PC-9 (cell line): ENCODE measurements around the gene ELOA2. TPM values are rescaled to one million over a fixed set of nuclear protein-coding genes. Genes with fewer than 3 reads are reported as not detected.
"Not testable (repeated sequence)": the region's sequence is repeated elsewhere in the genome, so short reads cannot be mapped to it uniquely, and the experiment has no call there.

Experiments
- BruUV-seq: library from RNA; stranded (reverse); fragments of 400-500 nt; replicated peaks from 2 replicates; lab custom pipeline; 2021; lab: Mats Ljungman, UMichigan
- CTCF ChIA-PET: fragments of 300-600 bp; sonication (Branson Sonifier 250); formaldehyde crosslinking; loops from one replicate; lab custom pipeline; 2022; ENCODE audit warnings: antibody characterized with exemption; lab: Charles Lee
- POLR2A ChIA-PET: fragments of 300-600 bp; sonication (Branson Sonifier 250); formaldehyde crosslinking; loops from one replicate; lab custom pipeline; 2022; ENCODE audit warnings: antibody characterized with exemption; ENCODE audit not compliant: unreplicated experiment; lab: Charles Lee
- DNase-seq, 2 experiments: peaks; one replicate each; pipeline versions ENCODE4 v3.0.0 to v3.0.0-alpha.2; 2015 to 2022; ENCODE audit warnings: mixed read lengths in 1 of 2
- H2AFZ ChIP-seq: fragments of 200-600 bp; sonication (generic); 2 replicates; pipeline ENCODE4 v1.8.1; 2017; ENCODE audit warnings: antibody characterized with exemption
- H3F3A ChIP-seq: fragments of 200-600 bp; sonication (generic); 2 replicates; pipeline ENCODE4 v1.8.1; 2017; ENCODE audit warnings: antibody characterized with exemption, mild to moderate bottlenecking, low read depth; ENCODE audit not compliant: insufficient read depth
- H3K27ac ChIP-seq: fragments of 200-600 bp; sonication (generic); 2 replicates; pipeline ENCODE4 v1.6.1; 2016; ENCODE audit warnings: mixed run types
- H3K27me3 ChIP-seq: fragments of 200-600 bp; sonication (generic); 2 replicates; pipeline ENCODE4 v1.6.1; 2016; ENCODE audit warnings: low read depth, mixed run types; ENCODE audit not compliant: insufficient read depth
- H3K36me3 ChIP-seq: fragments of 200-600 bp; sonication (generic); 2 replicates; pipeline ENCODE4 v1.6.1; 2016; ENCODE audit warnings: low read depth, mixed run types
- H3K4me1 ChIP-seq: fragments of 200-600 bp; sonication (generic); replicated peaks from 2 replicates; pipeline ENCODE4 v1.6.1; 2016; ENCODE audit warnings: mixed run types; ENCODE audit not compliant: insufficient read depth
- H3K4me2 ChIP-seq: fragments of 200-600 bp; sonication (generic); 2 replicates; pipeline ENCODE4 v1.6.1; 2017; ENCODE audit warnings: mixed run types
- H3K4me3 ChIP-seq: fragments of 200-600 bp; sonication (generic); 2 replicates; pipeline ENCODE4 v1.6.1; 2016; ENCODE audit warnings: mixed run types
- H3K79me2 ChIP-seq: fragments of 200-600 bp; sonication (generic); 2 replicates; pipeline ENCODE4 v1.6.1; 2017; ENCODE audit warnings: low read depth, mixed run types
- H3K9me2 ChIP-seq: fragments of 200-600 bp; sonication (generic); 2 replicates; pipeline ENCODE4 v1.8.1; 2017; ENCODE audit warnings: mild to moderate bottlenecking; ENCODE audit not compliant: insufficient read depth
- H3K9me3 ChIP-seq: fragments of 200-600 bp; sonication (generic); 2 replicates; pipeline ENCODE4 v1.8.1; 2016; ENCODE audit warnings: low read depth; ENCODE audit not compliant: insufficient read depth
- H4K20me1 ChIP-seq: fragments of 200-600 bp; sonication (generic); 2 replicates; pipeline ENCODE4 v1.8.1; 2017; ENCODE audit not compliant: insufficient read depth
- intact Hi-C: fragments of 100-400 bp; cut with micrococcal nuclease; formaldehyde crosslinking; loops from one replicate; pipeline ENCODE4 v1.10.0; 2022; ENCODE audit not compliant: unreplicated experiment
- total RNA-seq: library from RNA; stranded (reverse); gene quantifications from 2 replicates; pipeline ENCODE4 v1.2.3, GENCODE V29; 2021

Gene ELOA2
- total RNA-seq, 1 experiment from 2014 or later = not detected

DNA sequence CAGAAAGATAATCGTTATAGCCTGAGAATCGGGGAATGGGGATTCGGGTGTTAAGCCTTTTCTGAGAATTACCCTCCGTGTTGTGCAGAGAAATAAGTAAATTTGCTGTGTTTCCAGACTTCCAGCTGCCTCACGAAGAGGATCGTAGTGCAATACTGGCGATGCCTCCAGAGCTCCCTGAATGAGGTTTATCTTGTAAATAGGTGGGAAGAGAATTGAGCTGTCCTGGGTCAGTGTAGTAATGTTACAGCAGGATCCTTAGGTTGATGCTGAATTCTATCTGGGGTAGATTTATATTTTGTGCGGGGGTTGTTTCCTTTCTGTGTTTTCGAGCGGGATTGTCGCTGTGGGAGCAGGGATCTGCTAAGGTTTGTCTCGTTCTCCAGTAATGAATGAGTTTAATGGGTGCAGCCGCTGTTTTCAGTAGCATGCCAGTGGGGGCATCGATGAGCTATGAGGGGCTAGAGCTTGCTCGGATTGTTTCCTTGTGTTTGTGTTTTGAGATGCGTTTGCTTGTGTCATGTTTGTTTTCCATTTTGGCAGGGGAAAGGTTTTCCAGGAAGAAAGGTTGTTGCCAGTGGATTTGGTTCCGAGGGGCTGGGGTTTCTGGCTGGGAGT lies 9.8 kb downstream of the ELOA2 start:
- H3K27ac ChIP-seq, H3K27me3 ChIP-seq, H2AFZ ChIP-seq, POLR2A ChIA-PET, H3K4me1 ChIP-seq, H4K20me1 ChIP-seq, DNase-seq, H3F3A ChIP-seq, H3K9me2 ChIP-seq, H3K4me2 ChIP-seq, H3K36me3 ChIP-seq, CTCF ChIA-PET, BruUV-seq, intact Hi-C loops, H3K9me3 ChIP-seq, H3K79me2 ChIP-seq, H3K4me3 ChIP-seq: not testable (repeated sequence)

DNA sequence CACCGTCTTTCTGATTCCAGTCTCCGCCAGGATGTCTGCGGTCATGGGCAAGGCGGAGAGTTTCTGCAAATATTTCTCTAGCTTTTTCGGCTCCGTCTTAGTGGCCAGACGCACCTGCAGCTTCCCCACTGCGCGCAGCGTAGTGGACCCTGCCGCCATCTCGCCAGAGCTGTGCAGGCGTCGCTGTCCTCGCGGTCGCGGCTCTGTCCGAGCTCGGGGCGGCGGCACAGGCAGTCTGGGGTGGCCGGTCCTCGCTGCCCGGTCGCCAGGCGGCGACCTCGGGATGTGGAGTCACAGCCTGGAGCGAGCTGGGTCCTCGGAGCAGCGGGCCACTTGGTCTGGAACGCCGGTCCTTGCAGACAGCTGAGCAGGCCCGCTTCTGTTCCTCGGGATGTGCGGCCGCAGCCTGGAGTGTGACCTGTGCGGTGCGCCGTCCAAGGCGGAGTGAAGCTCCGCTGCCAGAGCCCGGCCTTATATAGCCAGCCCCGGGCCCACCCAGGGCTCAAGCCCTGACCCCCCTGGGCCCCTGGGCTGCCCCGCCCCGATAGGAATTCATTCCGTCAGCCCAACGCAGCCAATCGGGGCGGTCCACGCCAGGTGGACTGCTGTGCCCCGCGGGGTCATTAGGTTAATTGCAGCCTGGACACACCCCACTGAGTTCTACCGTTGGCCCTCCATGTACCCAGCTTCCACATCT lies 11.5 kb downstream of the ELOA2 start:
- H3K9me3 ChIP-seq, H4K20me1 ChIP-seq, POLR2A ChIA-PET, H3K36me3 ChIP-seq, BruUV-seq, H3K27me3 ChIP-seq, H3K27ac ChIP-seq, H3K4me2 ChIP-seq, H3K9me2 ChIP-seq, intact Hi-C loops, DNase-seq, CTCF ChIA-PET, H3K4me1 ChIP-seq, H2AFZ ChIP-seq, H3K79me2 ChIP-seq, H3F3A ChIP-seq, H3K4me3 ChIP-seq: not testable (repeated sequence)

DNA sequence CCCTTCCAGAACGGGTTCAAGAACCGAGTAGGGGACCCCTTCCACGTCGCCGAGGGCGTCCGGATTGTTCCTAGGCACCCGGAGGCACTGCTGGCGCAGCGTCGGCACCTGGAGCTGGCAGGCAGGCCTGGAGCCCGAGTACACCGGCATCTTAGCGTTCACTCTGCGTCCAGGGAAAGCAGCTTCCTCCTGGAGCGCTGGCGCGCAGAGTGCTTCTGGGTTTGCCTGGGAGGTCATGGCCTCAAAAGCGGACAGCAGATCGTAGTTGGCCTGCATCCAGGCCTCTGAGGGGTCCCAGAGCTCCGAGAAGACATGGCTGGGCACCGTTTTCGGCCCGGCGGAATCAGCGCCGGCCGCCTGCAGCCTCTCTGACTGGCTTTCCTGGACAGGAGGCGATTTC lies 12.6 kb downstream of the ELOA2 start:
- intact Hi-C loops, POLR2A ChIA-PET, CTCF ChIA-PET: not testable (repeated sequence)

DNA sequence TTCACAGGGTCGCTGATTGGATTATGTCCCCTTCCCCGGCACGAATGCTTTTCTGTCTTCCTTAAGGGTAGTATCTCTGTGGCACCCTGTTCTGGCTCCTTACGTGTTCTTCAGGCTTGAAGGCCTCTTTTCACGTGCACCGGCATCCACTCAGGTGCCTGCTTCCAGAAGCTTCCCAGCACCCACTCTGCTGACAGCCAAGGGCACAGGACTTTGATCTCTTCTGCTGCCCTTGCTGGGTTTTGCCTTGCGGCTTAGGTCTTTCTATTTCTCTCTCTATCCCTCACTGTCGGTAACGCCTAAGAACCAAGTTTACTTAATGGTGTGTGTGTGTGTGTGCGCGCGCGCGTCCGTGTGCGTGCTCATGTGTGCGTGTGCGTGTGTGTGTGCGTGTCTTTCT lies 14.7 kb downstream of the ELOA2 start:
- H3K4me2 ChIP-seq, H3K36me3 ChIP-seq, intact Hi-C loops, H3F3A ChIP-seq, H3K9me3 ChIP-seq, H3K4me3 ChIP-seq, H3K79me2 ChIP-seq, H2AFZ ChIP-seq, H4K20me1 ChIP-seq, H3K9me2 ChIP-seq, H3K4me1 ChIP-seq, H3K27ac ChIP-seq, POLR2A ChIA-PET, CTCF ChIA-PET, DNase-seq, BruUV-seq, H3K27me3 ChIP-seq: not testable (repeated sequence)

More for the DNA sequence above, 12.6 kb downstream of the ELOA2 start:
- not testable (repeated sequence) for H3K4me1 ChIP-seq, H3K36me3 ChIP-seq, H3K9me2 ChIP-seq, H3K4me2 ChIP-seq, H3K79me2 ChIP-seq, DNase-seq, H3F3A ChIP-seq, H3K27ac ChIP-seq, H3K4me3 ChIP-seq, H2AFZ ChIP-seq, H3K27me3 ChIP-seq, BruUV-seq, H4K20me1 ChIP-seq, H3K9me3 ChIP-seq

DNA sequence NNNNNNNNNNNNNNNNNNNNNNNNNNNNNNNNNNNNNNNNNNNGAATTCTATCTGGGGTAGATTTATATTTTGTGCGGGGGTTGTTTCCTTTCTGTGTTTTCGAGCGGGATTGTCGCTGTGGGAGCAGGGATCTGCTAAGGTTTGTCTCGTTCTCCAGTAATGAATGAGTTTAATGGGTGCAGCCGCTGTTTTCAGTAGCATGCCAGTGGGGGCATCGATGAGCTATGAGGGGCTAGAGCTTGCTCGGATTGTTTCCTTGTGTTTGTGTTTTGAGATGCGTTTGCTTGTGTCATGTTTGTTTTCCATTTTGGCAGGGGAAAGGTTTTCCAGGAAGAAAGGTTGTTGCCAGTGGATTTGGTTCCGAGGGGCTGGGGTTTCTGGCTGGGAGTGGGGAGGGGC lies 15.6 kb downstream of the ELOA2 start:
- H3K9me3 ChIP-seq, H4K20me1 ChIP-seq, H3K79me2 ChIP-seq, BruUV-seq, H2AFZ ChIP-seq, H3F3A ChIP-seq, H3K27ac ChIP-seq, CTCF ChIA-PET, H3K9me2 ChIP-seq, H3K27me3 ChIP-seq, H3K36me3 ChIP-seq, H3K4me2 ChIP-seq, DNase-seq, POLR2A ChIA-PET, H3K4me1 ChIP-seq, intact Hi-C loops, H3K4me3 ChIP-seq: not testable (repeated sequence)

Other genes with a start within 250 kb of the ELOA2 start
- 17.1 and 17.5 TPM in 2 replicates for gene PIAS2, start 118.1 kb downstream of the ELOA2 start, total RNA-seq
- 9.0 and 9.4 TPM in 2 replicates for gene KATNAL2, start 118.0 kb downstream of the ELOA2 start, total RNA-seq
- 22.8 and 24.4 TPM in 2 replicates for gene HDHD2, start 114.9 kb upstream of the ELOA2 start, total RNA-seq
- 8.8 and 9.1 TPM in 2 replicates for gene IER3IP1, start 140.7 kb upstream of the ELOA2 start, total RNA-seq
- gene SKOR2, start 216.0 kb upstream of the ELOA2 start, total RNA-seq = not detected in 2 replicates